Measurements from ENCODE around the gene KRTAP10-8.
"Not testable (repeated sequence)": the region's sequence is repeated elsewhere in the genome, so short reads cannot be mapped to it uniquely, and the experiment has no call there.

The KRTAP10-8 gene

DNA sequence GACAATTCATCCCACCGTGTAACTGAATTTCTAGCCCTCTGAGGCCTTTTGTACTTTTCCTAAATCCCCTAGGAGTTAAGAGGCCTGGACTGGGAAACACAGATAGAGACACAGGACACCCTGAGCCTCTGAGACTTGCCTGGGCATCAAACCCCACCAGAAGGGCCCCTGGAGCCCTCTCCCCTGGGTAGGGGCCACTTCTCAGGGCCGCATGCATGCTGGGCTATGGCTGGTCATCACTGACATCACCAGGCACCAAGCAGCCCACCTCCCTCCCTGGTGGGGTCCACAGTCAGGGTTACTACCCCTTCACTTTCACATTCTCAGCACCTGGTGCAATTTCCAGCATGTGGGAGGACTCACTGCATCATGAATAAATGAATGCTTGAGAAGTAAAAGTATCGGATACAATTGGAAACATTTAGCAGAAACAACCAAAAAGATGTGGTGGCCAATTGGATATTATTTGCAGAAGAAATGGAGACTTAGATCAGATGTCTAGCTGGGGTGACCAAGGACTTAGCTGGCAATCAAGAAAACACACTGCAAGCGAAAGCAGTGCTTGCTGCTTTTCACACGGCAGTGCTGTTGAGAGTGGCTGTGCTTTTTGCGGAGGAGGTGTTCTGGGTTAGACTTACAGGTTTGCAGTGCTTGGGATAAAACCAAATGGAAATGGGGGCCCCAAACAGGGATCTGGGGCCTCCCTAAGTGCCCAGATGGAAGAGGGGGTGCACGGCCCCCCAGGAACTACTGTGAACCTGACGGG is 12.4 kb upstream of the KRTAP10-8 start:
- no peak for DNase-seq

DNA sequence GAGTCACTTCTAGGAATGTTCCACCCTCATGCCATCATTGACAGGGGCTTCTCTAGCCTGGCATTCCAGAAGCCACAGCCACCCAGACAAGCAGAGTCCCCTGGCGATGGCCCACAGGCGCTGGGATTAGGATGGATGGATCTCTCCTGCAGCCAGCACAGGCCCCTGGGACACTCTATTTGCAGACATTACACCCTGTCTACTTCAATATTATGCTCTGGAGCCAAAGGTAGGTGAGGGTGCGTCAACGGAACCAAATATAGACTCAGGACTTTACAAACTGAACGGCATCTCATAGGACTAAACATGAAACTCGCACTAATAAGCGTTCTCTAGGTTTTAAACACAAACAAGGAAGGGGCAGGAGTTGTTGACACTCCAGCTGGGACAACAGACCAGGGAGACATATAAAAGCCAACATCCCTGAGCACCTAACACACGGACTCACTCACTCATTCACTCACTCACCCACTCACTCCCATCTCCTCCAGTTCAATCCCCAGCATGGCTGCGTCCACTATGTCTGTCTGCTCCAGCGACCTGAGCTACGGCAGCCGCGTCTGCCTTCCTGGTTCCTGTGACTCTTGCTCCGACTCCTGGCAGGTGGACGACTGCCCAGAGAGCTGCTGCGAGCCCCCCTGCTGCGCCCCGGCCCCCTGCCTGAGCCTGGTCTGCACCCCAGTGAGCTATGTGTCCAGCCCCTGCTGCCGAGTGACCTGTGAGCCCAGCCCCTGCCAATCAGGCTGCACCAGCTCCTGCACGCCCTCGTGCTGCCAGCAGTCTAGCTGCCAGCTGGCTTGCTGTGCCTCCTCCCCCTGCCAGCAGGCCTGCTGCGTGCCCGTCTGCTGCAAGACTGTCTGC is 11.5 kb upstream of the KRTAP10-8 start, which contains the start of gene KRTAP10-7:
Gene KRTAP10-7 (plus strand): TSS at position 480 of the 861 bp plus-strand sequence. CDS start 25 bp downstream, at position 505.
- not testable (repeated sequence) for DNase-seq

DNA sequence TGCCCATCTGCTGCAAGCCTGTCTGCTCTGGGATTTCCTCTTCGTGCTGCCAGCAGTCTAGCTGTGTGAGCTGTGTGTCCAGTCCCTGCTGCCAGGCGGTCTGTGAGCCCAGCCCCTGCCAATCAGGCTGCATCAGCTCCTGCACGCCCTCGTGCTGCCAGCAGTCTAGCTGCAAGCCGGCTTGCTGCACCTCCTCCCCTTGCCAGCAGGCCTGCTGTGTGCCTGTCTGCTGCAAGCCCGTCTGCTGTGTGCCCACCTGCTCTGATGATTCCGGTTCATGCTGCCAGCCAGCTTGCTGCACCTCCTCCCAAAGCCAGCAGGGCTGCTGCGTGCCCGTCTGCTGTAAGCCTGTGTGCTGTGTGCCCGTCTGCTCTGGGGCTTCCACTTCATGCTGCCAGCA is 10.8 kb upstream of the KRTAP10-8 start:
- not testable (repeated sequence) for DNase-seq

DNA sequence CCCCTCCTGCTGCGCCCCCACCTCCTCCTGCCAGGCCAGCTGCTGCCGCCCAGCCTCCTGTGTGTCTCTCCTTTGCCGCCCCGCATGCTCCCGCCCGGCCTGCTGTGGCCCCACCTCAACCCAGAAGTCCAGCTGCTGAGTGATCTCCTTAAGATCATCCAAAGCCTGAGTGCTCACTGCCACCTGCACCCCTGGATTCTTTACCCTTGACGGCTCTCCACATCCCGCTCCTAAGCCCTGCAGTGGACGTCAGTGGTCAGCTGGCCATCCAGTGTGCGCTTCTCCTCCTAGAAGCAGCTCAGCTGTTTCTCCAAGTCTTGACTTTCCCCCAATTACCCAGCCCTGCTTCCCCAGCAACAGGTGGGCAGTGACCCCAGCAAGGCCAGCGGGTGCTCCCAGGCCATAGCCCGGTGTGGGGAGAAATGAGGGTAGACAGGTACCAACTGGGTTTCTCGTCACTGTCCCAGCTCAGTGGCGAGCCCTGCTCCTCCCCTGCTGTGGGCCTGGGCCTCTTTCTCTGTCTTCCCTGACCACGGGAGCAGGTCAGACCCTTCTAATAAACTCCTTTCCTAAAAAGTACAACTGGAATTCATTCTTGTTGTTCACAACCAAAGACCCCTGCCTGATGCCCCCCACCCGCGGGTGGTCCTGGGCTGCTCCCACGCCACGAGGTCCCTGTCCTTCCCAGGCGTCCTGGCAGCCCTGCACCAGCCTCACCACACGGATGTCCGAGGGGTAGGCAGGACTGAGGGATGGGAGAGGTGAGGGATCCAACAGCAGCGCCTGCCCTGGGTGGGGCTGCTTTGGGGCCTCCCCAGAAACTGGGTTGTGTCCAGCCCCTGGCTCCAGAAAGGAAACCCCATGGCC is 10.1 kb upstream of the KRTAP10-8 start:
- DNase-seq: no peak

DNA sequence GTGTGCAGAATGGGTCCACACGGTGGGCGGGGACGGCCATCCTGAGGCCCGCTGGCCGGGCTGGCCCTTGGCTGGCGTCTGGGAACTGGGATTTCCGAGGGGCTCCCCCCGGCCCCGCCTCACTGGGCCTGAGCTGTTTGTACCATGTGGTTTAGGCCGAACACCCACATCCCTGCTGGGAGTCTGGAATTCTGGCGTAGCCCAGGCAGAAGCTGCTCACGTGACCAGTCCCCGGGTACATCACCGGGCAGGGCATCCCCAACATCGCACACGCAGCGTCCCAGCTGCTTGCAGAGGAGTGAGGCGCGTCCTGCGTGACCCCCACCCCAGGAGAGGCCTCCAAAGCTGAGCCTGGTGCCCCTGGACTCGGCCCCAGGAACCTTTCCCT is 9.4 kb upstream of the KRTAP10-8 start:
- DNase-seq: no peak

DNA sequence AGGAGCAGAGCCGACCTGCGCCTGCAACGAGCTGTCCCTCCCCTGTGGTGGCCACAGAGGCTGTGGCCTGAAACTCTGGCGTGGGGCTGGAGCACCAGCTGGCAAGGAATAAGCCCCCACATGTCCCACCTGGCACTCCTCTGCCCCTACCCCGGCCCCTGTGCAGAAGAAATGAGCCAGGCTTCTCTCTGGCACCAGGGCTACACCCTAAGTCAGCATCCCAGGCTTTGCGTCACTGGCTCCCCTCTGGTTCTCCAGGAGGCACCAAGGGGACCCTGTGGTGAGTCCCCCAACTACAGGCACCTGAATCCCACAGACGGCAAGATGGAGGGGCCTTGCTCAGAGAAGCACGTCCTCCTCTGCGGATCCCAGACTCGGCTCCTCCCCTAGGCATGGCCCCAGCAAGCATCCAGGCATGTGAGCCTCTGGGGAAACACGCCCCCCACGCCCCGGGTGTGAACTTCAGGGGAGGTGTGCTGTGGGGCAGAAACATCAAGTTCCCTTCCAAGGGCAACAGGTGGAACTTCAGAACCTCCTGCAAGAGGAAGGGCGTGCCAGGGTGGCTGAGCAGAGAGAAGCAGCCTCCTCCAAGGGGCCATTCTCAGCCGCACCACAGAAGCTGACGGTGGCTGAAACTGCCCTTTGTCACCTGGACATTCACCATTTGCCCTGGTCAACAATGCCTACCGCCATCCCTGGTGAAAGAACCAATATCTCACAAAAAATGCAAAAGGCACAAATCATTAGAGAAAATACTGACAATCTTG is 8.6 kb upstream of the KRTAP10-8 start:
- no peak for DNase-seq

DNA sequence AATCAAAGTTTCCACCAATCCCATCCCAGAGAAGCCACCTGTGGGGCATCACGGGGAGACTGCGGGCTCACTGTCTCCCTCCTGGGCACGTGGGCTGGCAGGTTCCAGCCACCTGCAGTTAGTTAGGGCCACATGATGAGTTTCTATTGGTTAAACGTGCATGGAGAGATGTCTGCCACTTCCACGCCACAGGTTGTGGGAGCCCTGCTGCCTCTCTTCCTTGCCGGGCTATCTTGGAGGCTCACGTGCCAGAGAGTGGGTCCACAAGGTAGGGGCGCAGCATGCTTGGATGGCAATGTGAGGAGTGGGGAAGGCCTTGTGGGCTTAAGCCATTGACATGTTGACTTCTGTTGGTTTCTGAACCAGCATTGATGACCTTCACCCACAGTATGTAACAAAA is 8.0 kb upstream of the KRTAP10-8 start:
- DNase-seq: no peak

DNA sequence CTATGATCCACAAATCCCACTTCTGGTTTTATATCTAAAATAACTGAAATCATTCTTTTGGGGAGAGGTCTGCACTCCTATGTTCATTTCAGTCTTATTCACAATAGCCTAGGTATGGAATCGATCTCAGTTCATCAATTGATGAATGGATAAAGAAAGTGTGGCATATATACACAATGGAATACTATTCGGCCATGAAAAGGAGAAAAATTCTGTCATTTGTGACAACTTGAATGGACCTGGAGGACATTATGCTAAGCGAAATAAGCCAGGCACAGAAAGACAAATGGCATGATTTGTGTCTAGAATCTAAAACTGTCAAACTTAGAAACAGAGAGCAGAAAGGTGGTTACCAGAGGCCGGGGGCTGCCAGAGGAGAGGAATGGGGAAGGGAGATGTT is 5.4 kb upstream of the KRTAP10-8 start:
- no peak for DNase-seq

DNA sequence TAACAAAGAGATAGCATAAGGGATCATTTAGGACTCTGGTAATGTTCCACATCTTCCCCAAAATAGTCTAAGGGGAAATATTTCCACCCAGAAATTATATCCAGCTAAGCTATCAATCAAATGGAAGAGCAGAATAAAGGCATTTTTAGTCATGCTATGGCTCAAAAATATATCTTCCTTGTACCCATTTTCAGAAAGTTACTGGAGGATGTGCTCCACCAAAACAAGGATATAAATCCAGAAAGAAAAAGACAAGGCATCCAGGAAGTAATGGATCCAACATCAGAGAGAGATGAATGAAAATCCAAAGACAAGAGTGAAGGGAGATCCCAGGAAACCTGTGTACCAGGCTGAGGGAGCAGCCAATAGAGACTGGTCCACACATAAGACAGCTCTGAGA is 2.7 kb upstream of the KRTAP10-8 start:
- no peak for DNase-seq

DNA sequence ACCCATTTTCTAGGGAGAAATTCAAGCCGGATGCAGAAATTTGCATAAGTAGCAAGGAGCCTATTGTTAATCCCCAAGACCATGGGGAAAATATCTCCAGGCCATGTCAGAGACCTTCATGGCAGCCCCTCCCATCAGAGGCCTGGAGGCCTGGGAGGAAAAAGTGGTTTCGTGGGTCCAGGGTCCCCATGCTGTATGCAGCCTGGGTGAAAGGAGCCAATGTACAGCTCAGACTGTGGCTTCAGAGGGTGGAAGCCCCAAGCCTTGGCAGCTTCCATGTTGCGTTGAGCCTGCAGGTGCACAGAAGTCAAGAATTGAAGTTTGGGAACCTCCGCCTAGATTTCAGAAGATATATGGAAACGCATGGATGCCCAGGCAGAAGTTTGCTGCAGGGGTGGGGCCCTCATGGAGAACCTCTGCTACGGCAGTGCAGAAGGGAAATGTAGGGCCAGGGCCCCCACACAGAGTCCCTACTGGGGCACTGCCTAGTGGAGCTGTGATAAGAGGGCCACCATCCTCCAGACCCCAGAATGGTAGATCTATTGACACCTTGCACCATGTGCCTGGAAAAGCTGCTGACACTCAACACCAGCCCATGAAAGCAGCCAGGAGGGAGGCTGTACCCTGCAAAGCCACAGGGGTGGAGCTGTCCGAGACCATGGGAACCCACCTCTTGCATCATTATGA is 1.6 kb upstream of the KRTAP10-8 start:
- not testable (repeated sequence) for DNase-seq

DNA sequence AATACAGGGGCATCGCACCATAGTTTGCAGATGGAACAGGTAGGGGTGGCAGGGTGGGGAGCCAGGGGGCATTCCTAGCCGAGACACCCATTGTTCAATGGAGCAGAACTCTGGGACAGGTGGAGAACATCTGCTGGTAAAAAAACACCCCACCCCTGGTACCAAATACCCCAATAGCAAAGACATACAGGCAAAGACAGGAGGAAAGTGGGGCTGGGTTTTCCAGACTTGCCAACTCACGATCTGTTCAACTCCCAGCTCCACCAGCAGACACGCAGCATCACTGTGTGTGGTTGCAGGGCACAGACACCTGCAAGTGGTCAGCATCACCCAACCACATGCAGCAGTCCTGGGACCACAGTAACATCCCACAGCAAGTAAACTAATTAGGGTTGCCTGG is 328 bp upstream of the KRTAP10-8 start:
- DNase-seq: no peak

DNA sequence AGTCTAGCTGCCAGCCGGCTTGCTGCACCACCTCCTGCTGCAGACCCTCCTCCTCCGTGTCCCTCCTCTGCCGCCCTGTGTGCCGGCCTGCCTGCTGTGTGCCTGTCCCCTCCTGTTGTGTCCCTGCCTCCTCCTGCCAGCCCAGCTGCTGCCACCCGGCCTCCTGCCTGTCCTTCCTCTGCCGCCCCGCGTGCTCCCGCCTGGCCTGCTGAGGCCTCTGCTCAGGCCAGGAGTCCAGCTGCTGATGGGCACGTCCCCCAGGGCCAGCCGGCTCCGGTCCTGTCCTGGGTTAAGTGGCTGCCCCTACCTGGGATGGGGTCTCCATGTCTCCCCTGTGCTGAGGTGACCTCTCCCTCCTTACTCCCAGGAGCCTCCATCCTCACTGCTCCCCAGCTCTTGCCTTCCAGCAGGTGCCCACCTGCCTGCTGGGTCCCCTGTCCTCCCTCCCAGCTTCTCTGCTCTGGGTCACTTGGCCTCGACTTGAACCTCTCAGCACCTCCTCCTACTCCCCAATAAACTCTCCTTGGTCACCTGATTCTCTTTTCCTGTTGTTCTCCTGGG is 870 bp downstream of the KRTAP10-8 start:
- no peak for DNase-seq

DNA sequence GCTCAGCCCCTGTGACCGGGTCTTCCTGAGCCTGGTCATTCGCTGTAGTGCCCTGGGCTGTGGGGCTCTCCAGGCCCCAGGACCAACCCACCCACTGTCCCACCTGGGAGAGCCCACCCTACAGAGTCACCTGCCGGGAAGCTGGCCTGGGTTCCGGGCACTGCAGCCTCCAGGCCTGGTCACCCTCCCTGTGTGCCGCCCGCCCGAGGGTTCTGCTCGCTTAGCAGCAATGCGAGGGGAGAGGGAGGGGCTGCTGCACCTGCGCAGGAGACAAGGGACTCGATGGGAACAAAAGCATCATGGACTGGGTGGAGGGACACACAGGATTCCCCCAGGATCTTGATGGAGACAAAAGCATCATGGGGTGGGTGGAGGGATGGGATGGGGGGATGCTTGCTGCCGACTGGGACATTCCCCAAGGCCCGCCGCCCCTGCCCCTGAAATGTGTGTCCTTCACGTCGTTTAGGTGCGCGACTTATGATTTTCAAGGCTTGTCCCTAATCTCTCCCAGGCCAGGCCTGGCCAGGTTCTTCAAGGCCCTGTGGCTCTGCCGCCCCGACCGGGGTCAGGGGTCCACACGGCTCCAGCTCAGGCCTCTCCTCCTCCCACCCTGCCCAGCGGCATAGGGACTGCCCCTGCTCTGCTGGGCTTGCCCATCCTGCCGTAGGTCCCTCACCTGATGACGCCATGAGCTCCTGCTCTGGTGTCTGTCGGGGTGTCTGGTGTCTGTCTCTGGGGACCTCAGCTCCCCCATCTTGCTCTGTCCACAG is 1.7 kb downstream of the KRTAP10-8 start:
- DNase-seq: no peak

DNA sequence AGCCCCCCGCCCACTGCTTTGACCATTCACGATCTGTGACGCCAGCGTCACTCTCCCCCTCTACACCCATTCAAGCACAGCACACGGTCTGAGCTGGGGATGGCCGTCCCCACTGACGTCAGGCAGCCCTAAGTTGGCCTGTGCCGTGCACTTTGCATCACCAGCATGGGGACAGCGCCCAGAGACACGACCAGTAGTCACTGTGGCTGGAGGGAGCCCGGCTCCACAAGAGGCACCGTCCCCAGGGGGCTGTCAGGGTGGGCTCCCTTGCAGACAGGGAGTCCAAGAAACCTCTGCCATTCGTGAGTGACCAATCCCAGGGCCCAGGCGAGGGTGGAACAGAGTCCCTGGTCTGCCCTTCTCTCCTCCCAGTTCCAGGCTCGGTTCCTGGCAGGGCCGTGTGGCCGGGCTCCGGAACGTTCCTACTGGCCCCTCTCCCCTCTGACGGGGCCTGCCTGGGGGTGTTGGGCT is 2.3 kb downstream of the KRTAP10-8 start:
- no peak for DNase-seq

DNA sequence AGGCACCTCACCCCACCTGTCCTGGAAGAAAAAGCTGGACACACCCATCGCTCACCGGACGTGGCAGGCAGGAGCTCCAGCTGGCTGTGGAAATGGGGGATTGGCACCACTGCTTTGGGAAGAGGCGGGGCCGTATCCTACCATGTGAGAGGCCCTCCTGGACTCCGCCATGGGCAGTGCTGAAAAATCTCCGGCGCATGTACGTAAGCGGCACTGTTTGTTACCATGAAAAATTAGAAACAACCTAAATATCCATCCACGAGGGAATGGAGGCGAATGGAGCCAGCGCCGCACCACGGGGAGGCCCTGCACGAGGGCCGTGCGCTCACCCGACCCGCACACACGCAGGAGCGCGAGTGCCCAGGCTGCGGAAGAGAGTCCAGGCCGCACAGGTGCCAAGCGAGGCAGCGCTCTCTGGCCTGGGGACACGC is 3.1 kb downstream of the KRTAP10-8 start:
- no peak for DNase-seq

DNA sequence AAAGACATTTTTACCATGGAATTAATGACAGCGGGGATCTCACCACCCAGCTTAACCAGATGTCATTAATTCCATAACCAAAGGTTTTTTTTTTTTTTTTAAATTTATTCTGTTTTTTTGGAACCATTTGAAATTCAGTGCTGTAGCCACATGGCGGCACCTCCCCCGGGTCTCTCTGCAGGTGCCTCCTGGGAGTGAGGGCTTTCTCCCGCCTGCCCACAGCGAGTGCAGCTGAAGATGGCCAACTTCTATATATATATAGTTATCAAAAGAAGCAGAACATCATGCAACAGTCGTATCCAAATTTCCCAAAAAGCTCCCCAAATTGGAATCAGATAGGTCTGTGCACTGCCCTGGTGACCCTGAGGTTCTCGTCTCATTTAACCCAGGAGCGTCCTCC is 3.6 kb downstream of the KRTAP10-8 start:
- DNase-seq: no peak

DNA sequence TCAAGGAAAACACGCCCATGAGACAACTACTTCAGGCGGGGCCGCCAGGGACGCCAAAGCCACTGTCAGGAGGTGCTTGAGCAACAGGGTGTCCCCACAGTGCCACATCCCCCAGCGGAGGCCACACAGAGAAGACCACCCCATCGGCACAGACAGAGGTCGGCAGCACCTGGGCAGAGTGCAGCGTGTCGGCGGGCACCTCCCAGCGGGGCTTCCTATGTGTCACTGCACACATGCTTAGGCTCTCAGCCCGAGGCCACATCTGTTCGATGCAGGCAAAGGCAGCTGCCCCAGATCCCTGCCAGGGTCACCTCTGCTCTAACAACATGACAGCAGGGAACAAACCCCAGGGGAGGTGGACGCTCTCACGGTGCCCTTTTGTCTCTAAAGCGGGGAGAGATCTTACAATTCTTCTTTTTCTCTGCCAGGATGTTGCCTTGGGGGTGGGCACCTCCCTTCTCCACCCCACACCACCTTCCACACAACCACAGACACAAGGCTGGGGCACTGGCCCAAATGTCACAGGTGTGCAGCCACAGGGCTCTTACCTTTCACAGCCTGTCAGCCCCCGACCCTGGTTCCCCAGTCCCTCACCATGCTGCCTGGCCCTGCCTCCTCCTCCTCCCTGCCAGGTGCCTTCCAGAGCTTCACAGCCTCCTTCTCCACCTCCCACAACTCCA is 4.2 kb downstream of the KRTAP10-8 start:
- DNase-seq: no peak

DNA sequence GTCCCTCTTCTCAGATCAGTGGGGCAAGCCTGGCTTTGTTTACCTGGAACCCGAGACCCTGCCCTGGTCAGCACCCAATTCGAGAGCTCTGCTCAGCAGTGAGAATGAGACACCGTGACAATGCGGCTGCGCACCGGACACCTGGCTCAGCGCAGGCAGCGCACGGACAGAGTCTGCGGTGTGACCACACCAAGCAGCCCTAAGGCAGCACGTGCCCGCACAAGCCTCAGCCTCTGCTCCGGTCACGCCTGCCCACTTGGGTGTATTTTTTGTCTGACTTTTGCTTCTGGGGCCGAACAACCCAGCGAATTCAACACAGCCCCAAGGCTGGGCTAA is 4.7 kb downstream of the KRTAP10-8 start:
- DNase-seq: no peak

DNA sequence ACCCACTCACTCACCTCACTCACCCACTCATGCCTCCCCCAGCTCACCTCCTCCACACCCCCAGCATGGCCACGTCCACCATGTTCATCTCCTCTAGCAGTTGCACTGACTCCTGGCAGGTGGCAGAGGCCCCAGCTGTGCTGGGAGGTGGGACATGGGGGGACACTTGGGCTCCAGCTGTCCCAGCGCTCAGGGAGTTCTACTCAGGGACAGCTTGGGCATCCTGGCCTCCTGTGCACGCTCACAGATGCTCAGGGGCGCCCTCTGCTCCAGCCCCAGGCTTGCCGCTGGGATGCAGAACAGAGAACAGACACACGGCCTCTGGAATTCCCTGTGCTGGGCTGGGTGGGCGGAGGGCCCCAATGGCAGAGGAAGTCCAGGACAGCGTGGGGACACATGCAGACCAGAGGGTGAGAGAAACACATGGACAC is 5.2 kb downstream of the KRTAP10-8 start:
- no peak for DNase-seq

DNA sequence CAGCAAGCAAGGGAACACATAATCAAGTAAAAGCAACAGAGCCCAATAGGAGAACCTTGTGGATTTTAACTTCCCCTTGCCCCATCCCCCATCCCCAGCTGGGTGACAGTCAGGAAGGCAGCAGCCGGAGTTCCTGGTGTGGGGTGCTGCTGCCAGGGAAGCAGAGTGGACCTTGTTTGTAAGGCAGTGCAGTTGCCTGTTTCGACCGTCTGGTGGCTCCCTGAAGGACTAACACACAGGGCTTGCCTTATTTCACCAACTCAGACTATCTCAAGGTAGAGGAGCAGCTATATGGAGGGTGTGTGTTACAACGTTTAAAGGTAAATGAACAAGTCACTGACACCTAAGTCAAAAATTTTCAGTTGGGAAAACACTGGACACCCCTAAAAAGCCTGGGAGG is 6.6 kb downstream of the KRTAP10-8 start:
- peak in 1 of 2 donors; percentile 8 for DNase-seq

All from inflammatory macrophage treated with lipopolysaccharide for 1 hour (primary cell).